ENCODE data around the gene SAMD4B.
"Not testable (repeated sequence)": the region's sequence is repeated elsewhere in the genome, so short reads cannot be mapped to it uniquely, and the experiment has no call there.

The SAMD4B gene

GRCh38 chr19:39328046-39328705 is 14.0 kb upstream of the SAMD4B start:
- in situ Hi-C loops (cut with HindIII; ENCODE audit: low pct_ligation_motif_present, low pct_unique_long_range_greater_than_20kb, low sequenced_read_pairs) = no loop called here
- peak; percentile 70 for DNase-seq

- in situ Hi-C loops (cut with HindIII; ENCODE audit: low pct_ligation_motif_present, low pct_unique_long_range_greater_than_20kb, low sequenced_read_pairs) = no loop called here
- no peak for DNase-seq
These were observed 12.3 kb upstream of the SAMD4B start for GRCh38 chr19:39329948-39330347.

- in situ Hi-C loops (cut with HindIII; ENCODE audit: low pct_ligation_motif_present, low pct_unique_long_range_greater_than_20kb, low sequenced_read_pairs) = no loop called here
- no peak for DNase-seq
These were observed 9.9 kb upstream of the SAMD4B start for GRCh38 chr19:39332293-39332692.

- in situ Hi-C loops (cut with HindIII; ENCODE audit: low pct_ligation_motif_present, low pct_unique_long_range_greater_than_20kb, low sequenced_read_pairs) = not testable (repeated sequence)
These were observed 9.5 kb upstream of the SAMD4B start for GRCh38 chr19:39332738-39333137.

GRCh38 chr19:39333507-39333906 is 8.7 kb upstream of the SAMD4B start:
- DNase-seq = no peak
- in situ Hi-C loops (cut with HindIII; ENCODE audit: low pct_ligation_motif_present, low pct_unique_long_range_greater_than_20kb, low sequenced_read_pairs) = no loop called here

More at GRCh38 chr19:39332738-39333137, 9.5 kb upstream of the SAMD4B start:
- DNase-seq = not testable (repeated sequence)

GRCh38 chr19:39334444-39334976 is 7.7 kb upstream of the SAMD4B start:
- in situ Hi-C loops (cut with HindIII; ENCODE audit: low pct_ligation_motif_present, low pct_unique_long_range_greater_than_20kb, low sequenced_read_pairs) = no loop called here
- DNase-seq = no peak

- in situ Hi-C loops (cut with HindIII; ENCODE audit: low pct_ligation_motif_present, low pct_unique_long_range_greater_than_20kb, low sequenced_read_pairs) = no loop called here
- no peak for DNase-seq
These were observed 7.1 kb upstream of the SAMD4B start for GRCh38 chr19:39335168-39335548.

- in situ Hi-C loops (cut with HindIII; ENCODE audit: low pct_ligation_motif_present, low pct_unique_long_range_greater_than_20kb, low sequenced_read_pairs) = no loop called here
- DNase-seq = no peak
These were observed 5.7 kb upstream of the SAMD4B start for GRCh38 chr19:39336483-39336882.

- DNase-seq = no peak
- in situ Hi-C loops (cut with HindIII; ENCODE audit: low pct_ligation_motif_present, low pct_unique_long_range_greater_than_20kb, low sequenced_read_pairs) = no loop called here
These were observed 2.5 kb upstream of the SAMD4B start for GRCh38 chr19:39339674-39340073.

- in situ Hi-C loops (cut with HindIII; ENCODE audit: low pct_ligation_motif_present, low pct_unique_long_range_greater_than_20kb, low sequenced_read_pairs) = not testable (repeated sequence)
These were observed 2.1 kb upstream of the SAMD4B start for GRCh38 chr19:39340156-39340555.

GRCh38 chr19:39341129-39341718 is 997 bp upstream of the SAMD4B start:
- in situ Hi-C loops (cut with HindIII; ENCODE audit: low pct_ligation_motif_present, low pct_unique_long_range_greater_than_20kb, low sequenced_read_pairs) = no loop called here

More at GRCh38 chr19:39340156-39340555, 2.1 kb upstream of the SAMD4B start:
- not testable (repeated sequence) for DNase-seq

GRCh38 chr19:39342647-39343305 is 555 bp downstream of the SAMD4B start:
- DNase-seq = no peak
- in situ Hi-C loops (cut with HindIII; ENCODE audit: low pct_ligation_motif_present, low pct_unique_long_range_greater_than_20kb, low sequenced_read_pairs) = no loop called here

More at GRCh38 chr19:39341129-39341718, 997 bp upstream of the SAMD4B start:
- peak; percentile 38 for DNase-seq

- in situ Hi-C loops (cut with HindIII; ENCODE audit: low pct_ligation_motif_present, low pct_unique_long_range_greater_than_20kb, low sequenced_read_pairs) = no loop called here
- DNase-seq = no peak
These were observed 3.7 kb downstream of the SAMD4B start for GRCh38 chr19:39345956-39346355.

GRCh38 chr19:39347332-39348164 is 5.3 kb downstream of the SAMD4B start:
- DNase-seq = no peak
- in situ Hi-C loops (cut with HindIII; ENCODE audit: low pct_ligation_motif_present, low pct_unique_long_range_greater_than_20kb, low sequenced_read_pairs) = no loop called here

GRCh38 chr19:39349326-39349725 is 7.1 kb downstream of the SAMD4B start:
- no peak for DNase-seq
- in situ Hi-C loops (cut with HindIII; ENCODE audit: low pct_ligation_motif_present, low pct_unique_long_range_greater_than_20kb, low sequenced_read_pairs) = no loop called here

- in situ Hi-C loops (cut with HindIII; ENCODE audit: low pct_ligation_motif_present, low pct_unique_long_range_greater_than_20kb, low sequenced_read_pairs) = no loop called here
- no peak for DNase-seq
These were observed 7.9 kb downstream of the SAMD4B start for GRCh38 chr19:39350156-39350555.

- in situ Hi-C loops (cut with HindIII; ENCODE audit: low pct_ligation_motif_present, low pct_unique_long_range_greater_than_20kb, low sequenced_read_pairs) = no loop called here
- DNase-seq = no peak
These were observed 9.4 kb downstream of the SAMD4B start for GRCh38 chr19:39351537-39352064.

- DNase-seq = no peak
- in situ Hi-C loops (cut with HindIII; ENCODE audit: low pct_ligation_motif_present, low pct_unique_long_range_greater_than_20kb, low sequenced_read_pairs) = no loop called here
These were observed 10.4 kb downstream of the SAMD4B start for GRCh38 chr19:39352381-39353255.

Data from ACHN (cell line).